Endodermal cell (in vitro differentiated cells): ENCODE results near the gene PTPRK. TPM values are rescaled to one million over a fixed set of nuclear protein-coding genes. Genes with fewer than 3 reads are reported as not detected.

Experiments
- DNase-seq: peaks from one replicate; pipeline ENCODE4 v3.0.0-alpha.2; 2017
- H3K27ac ChIP-seq: 2 replicates; pipeline ENCODE4 v1.5.1; 2013; ENCODE audit warnings: mild to moderate bottlenecking, low read depth, low read length, moderate library complexity
- H3K27me3 ChIP-seq: 2 replicates; pipeline ENCODE4 v1.6.1; 2013; ENCODE audit warnings: mild to moderate bottlenecking, low read length, moderate library complexity; ENCODE audit not compliant: insufficient read depth, control insufficient read depth, poor library complexity, severe bottlenecking
- H3K36me3 ChIP-seq: 2 replicates; pipeline ENCODE4 v1.7.0; 2013; ENCODE audit warnings: mild to moderate bottlenecking, low read length, moderate library complexity; ENCODE audit not compliant: control insufficient read depth, insufficient read depth
- H3K4me1 ChIP-seq: one replicate; pipeline ENCODE4 v1.7.0; 2013; ENCODE audit warnings: low read length; ENCODE audit not compliant: control insufficient read depth, insufficient read depth
- H3K4me3 ChIP-seq: 2 replicates; pipeline ENCODE4 v1.5.1; 2013; ENCODE audit warnings: mild to moderate bottlenecking, low read length, moderate library complexity
- H3K9ac ChIP-seq: 2 replicates; pipeline ENCODE4 v1.6.1; 2013; ENCODE audit warnings: mild to moderate bottlenecking, low read length, moderate library complexity; ENCODE audit not compliant: poor library complexity, severe bottlenecking; ENCODE audit errors: extremely low read depth
- H3K9me3 ChIP-seq: 2 replicates; pipeline ENCODE4 v1.6.1; 2013; ENCODE audit warnings: mild to moderate bottlenecking, low read length, moderate library complexity; ENCODE audit not compliant: control insufficient read depth
- H3K27ac Mint-ChIP-seq: 2 replicates; pipeline ENCODE4 v1.8.0; 2020; ENCODE audit warnings: mixed read lengths
- H3K27me3 Mint-ChIP-seq: 2 replicates; pipeline ENCODE4 v1.8.0; 2021; ENCODE audit warnings: mild to moderate bottlenecking, mixed read lengths; ENCODE audit not compliant: insufficient read depth
- H3K36me3 Mint-ChIP-seq: 2 replicates; pipeline ENCODE4 v1.8.0; 2020; ENCODE audit warnings: low read depth, mixed read lengths
- H3K4me1 Mint-ChIP-seq: 2 replicates; pipeline ENCODE4 v1.8.0; 2020; ENCODE audit warnings: mixed read lengths
- H3K4me3 Mint-ChIP-seq: 2 replicates; pipeline ENCODE4 v1.8.0; 2020; ENCODE audit warnings: mild to moderate bottlenecking, moderate library complexity, mixed read lengths
- H3K9me3 Mint-ChIP-seq: 2 replicates; pipeline ENCODE4 v1.8.0; 2020; ENCODE audit warnings: mild to moderate bottlenecking, mixed read lengths
- WGBS, 2 experiments: methylation state at CpG; one replicate each; pipeline versions ENCODE4 v1.1.5 to v1.1.7; 2013; ENCODE audit warnings: missing lambda C conversion rate in 2 of 2, mixed read lengths in 1 of 2; ENCODE audit not compliant: insufficient coverage in 1 of 2, insufficient read length in 1 of 2; 5-methylcytosine and 5-hydroxymethylcytosine counted together
- total RNA-seq, 2 donors: library from RNA; stranded (reverse); fragmentation: NEBNext Ultra II Directional in 1 of 2; extraction: Animal tissue kit (Norgen Biotek cat#: 25700) in 1 of 2; gene quantifications; 2 replicates in 1 of 2; 3 replicates in 1 of 2; pipeline ENCODE4 v1.2.1, GENCODE V29; 2021
- TF ChIP-seq, protein P1 (sequence below): fragments of 200-600 bp; sonication (generic); conservative IDR thresholded peaks from 2 replicates; pipeline ENCODE4 v1.5.0; 2021; ENCODE audit warnings: antibody characterized with exemption, mild to moderate bottlenecking

Gene PTPRK
- total RNA-seq, 2 donors from 2014 or later = 46.4 to 57.6 TPM

DNA sequence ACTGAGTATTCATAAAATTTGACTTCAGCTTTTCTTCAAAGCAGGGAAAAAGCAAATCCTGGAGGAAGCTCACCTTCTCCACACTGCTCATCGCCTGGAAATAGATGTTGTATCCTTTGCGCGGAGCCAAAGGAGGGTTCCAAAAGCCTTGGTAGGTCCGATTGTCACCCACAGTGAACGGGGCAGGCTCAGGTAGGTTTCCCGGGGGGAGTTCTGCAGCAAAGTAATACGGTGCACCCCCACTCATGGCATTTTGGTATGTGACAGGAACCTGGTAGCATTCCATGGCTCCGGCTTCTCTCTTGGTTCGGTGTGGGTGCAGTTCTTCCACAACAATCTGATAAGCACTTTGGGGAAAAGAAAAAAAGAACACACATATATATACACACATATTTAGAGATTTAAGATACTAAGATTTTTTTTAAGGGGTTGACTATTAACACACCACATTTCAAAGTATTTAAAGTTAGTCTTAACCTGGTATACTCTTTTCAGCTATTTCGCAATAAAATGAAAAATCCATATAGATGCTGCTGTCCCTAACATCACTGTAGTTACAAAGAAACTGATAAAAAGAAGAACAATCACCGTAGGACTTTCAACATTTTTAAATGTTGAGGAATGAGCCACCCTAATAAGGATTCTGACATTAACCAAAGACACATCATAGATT lies 452.8 kb downstream of the PTPRK start:
- 94 to 97% methylated on average over 7 to 11 of the region's 11 CpGs for WGBS, 2 experiments
- Histone ChIP-seq H3K27me3 (no peaks in the 10 kb centered on the region), H3K36me3 (no peaks in the 10 kb centered on the region), H3K4me3 (no peak overlapping the region), H3K9me3 (no peaks in the 10 kb centered on the region), H3K4me1 (peaks cover 2% of the 10 kb centered on the region), H3K27ac (peak overlapping the region; percentile 78), H3K9ac (no peak overlapping the region)
- Mint-ChIP-seq H3K4me1 (peaks cover 14% of the 10 kb centered on the region), H3K36me3 (no peaks in the 10 kb centered on the region), H3K27me3 (no peaks in the 10 kb centered on the region), H3K27ac (peak overlapping the region; percentile 82), H3K4me3 (no peak overlapping the region), H3K9me3 (no peaks in the 10 kb centered on the region)
- DNase-seq = no peak
- TF ChIP-seq, protein P1, sequence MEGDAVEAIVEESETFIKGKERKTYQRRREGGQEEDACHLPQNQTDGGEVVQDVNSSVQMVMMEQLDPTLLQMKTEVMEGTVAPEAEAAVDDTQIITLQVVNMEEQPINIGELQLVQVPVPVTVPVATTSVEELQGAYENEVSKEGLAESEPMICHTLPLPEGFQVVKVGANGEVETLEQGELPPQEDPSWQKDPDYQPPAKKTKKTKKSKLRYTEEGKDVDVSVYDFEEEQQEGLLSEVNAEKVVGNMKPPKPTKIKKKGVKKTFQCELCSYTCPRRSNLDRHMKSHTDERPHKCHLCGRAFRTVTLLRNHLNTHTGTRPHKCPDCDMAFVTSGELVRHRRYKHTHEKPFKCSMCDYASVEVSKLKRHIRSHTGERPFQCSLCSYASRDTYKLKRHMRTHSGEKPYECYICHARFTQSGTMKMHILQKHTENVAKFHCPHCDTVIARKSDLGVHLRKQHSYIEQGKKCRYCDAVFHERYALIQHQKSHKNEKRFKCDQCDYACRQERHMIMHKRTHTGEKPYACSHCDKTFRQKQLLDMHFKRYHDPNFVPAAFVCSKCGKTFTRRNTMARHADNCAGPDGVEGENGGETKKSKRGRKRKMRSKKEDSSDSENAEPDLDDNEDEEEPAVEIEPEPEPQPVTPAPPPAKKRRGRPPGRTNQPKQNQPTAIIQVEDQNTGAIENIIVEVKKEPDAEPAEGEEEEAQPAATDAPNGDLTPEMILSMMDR = no peak

DNA sequence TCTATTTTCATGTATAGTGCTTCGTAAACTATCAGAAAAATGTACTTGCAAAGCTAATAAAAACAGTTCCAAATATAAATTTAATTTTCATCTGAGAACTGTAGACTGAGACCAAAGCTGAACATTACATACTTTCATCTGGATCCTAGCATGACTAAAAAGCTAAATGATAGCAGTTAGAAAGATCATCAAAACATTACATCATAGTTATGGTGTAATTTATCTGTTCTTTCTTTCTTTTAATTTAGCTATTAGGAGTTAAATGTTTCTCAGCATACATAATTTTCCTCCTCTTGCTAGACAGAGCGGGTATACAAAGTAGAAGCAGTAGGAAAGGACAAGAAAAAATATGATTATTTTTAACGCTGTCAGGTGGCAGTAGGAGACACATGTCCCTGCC lies 455.3 kb downstream of the PTPRK start:
- no peak overlapping the region for H3K4me3 ChIP-seq
- no peak for DNase-seq
- H3K36me3 Mint-ChIP-seq = no peaks in the 10 kb centered on the region
- TF ChIP-seq, protein P1 = no peak
- no peaks in the 10 kb centered on the region for H3K9me3 ChIP-seq
- no peaks in the 10 kb centered on the region for H3K9me3 Mint-ChIP-seq
- no peak overlapping the region for H3K4me3 Mint-ChIP-seq
- H3K9ac ChIP-seq = no peak overlapping the region
- no peaks in the 10 kb centered on the region for H3K27me3 Mint-ChIP-seq
- H3K4me1 ChIP-seq = peaks cover 2% of the 10 kb centered on the region
- no peak overlapping the region for H3K27ac Mint-ChIP-seq
- peaks cover 14% of the 10 kb centered on the region for H3K4me1 Mint-ChIP-seq
- no peaks in the 10 kb centered on the region for H3K27me3 ChIP-seq
- 88% methylated on average over 3 of the region's 3 CpGs; no CpG with 5 or more reads in 1 of the 2 experiments for WGBS, 2 experiments
- H3K27ac ChIP-seq = no peak overlapping the region
- H3K36me3 ChIP-seq = no peaks in the 10 kb centered on the region

DNA sequence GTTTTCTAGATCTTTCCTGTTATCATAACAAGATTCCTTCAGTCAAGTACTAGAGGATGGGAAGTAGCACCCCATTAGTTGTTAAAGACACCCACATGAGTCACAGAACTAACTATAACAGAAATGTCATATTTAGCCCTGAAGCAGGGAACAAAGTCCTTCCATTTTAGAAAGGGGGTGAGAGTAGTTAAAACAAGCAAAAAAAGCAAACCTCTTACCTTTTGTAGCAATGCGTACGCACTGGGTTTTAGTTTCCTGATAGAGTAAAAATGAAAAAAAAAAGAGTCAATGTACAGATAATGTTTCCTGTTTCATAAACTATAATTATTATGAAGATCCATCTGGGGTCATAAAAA lies 455.9 kb downstream of the PTPRK start:
- no peak overlapping the region for H3K27ac ChIP-seq
- TF ChIP-seq, protein P1 = no peak
- no peaks in the 10 kb centered on the region for H3K9me3 ChIP-seq
- no peaks in the 10 kb centered on the region for H3K27me3 Mint-ChIP-seq
- H3K4me3 ChIP-seq = no peak overlapping the region
- no peaks in the 10 kb centered on the region for H3K9me3 Mint-ChIP-seq
- H3K4me1 ChIP-seq = peaks cover 2% of the 10 kb centered on the region
- no peaks in the 10 kb centered on the region for H3K27me3 ChIP-seq
- no peaks in the 10 kb centered on the region for H3K36me3 Mint-ChIP-seq
- no peak overlapping the region for H3K27ac Mint-ChIP-seq
- WGBS, 2 experiments = 100% methylated on average over 2 of the region's 2 CpGs; no CpG with 5 or more reads in 1 of the 2 experiments
- peaks cover 14% of the 10 kb centered on the region for H3K4me1 Mint-ChIP-seq
- H3K36me3 ChIP-seq = no peaks in the 10 kb centered on the region
- H3K9ac ChIP-seq = no peak overlapping the region
- no peak for DNase-seq
- no peak overlapping the region for H3K4me3 Mint-ChIP-seq
